ENCODE results near the gene PRIMA1. TPM values are rescaled to one million over a fixed set of nuclear protein-coding genes. Genes with fewer than 3 reads are reported as not detected.

Gene PRIMA1
- total and polyA plus RNA-seq, 4 donors: 0.38 to 8.9 (median 3.7) TPM

DNA sequence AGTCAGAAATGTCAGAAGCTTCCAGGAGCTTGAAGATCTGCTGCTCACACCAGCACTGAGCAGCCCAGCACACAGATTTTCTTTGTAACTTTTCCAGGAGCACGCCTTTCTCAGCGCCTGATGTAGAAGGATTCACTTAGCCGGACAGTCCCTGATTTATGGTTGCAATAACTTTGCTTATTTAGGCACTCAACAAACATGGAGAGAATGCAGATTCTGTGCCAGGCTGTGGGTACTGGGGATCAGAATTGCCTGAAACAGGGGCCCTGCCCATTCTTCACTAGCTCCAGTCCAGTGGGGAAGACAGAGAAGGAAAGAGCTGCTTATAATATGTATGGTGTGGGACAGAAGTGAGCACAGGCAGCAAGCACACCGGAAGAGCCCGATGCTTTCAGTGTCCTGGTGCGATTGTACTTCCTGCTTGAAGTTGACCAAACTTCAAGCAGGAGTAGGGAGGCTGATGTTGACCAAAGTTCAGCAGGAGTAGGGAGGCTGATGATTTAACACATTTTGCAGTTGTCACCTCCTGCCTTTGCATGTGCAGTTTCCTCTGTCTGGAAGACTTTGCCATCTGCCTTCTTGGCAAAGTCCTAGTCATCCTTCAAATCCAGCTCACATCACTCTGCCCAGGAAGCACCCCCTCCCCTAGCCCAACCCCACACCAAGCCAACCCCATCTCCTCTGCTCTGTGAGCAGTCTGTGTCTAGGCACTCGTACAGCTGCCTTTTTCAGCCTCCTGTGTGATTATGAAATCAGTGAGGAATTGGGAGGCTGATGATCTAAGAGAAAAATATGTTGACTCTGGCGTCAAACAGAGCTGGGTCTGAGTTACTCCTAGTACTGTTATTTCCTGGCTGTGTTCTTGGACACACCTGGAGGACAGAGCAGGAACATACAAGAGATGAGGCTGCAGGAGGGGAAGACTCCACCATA, 12.0 kb upstream of the PRIMA1 start:
- Histone ChIP-seq H3K27ac (ENCODE audit: low read depth in 1 of 2, low read length in 2 of 2) (peak overlapping the region in 1 of 2 donors; percentile 7), H3K4me1 (ENCODE audit: control insufficient read depth in 1 of 2, insufficient read depth in 2 of 2, low read length in 2 of 2) (no peaks in the 10 kb centered on the region), H3K9me3 (ENCODE audit: control insufficient read depth, low read length) (no peaks in the 10 kb centered on the region), H3K36me3 (ENCODE audit: control insufficient read depth in 1 of 2, insufficient read depth in 2 of 2, low read length in 1 of 2) (no peaks in the 10 kb centered on the region), H3K4me3 (ENCODE audit: low read length in 2 of 2) (no peak overlapping the region), H3K27me3 (ENCODE audit: control insufficient read depth in 1 of 2, insufficient read depth in 2 of 2, low read length in 1 of 2) (no peaks in the 10 kb centered on the region)
- 17 to 39% methylated on average over 8 of the region's 8 CpGs for WGBS, 2 donors
- DNase-seq (peak in 1 of 2 donors; percentile 73), ATAC-seq (ENCODE audit: low FRiP score) (peak; percentile 58)
- intact Hi-C loops (cut with DNase I): no loop called here

- no peaks in the 10 kb centered on the region for H3K9me3 ChIP-seq (ENCODE audit: control insufficient read depth, low read length)
- intact Hi-C loops (cut with DNase I): no loop called here
- no peak overlapping the region for H3K4me3 ChIP-seq (ENCODE audit: low read length in 2 of 2)
- 74 to 76% methylated on average over 4 of the region's 4 CpGs for WGBS, 2 donors
- no peak overlapping the region for H3K27ac ChIP-seq (ENCODE audit: low read depth in 1 of 2, low read length in 2 of 2)
- no peak for ATAC-seq (ENCODE audit: low FRiP score)
- H3K27me3 ChIP-seq (ENCODE audit: control insufficient read depth in 1 of 2, insufficient read depth in 2 of 2, low read length in 1 of 2): no peaks in the 10 kb centered on the region
- DNase-seq: peak in 1 of 2 donors; percentile 15
- no peaks in the 10 kb centered on the region for H3K4me1 ChIP-seq (ENCODE audit: control insufficient read depth in 1 of 2, insufficient read depth in 2 of 2, low read length in 2 of 2)
- no peaks in the 10 kb centered on the region for H3K36me3 ChIP-seq (ENCODE audit: control insufficient read depth in 1 of 2, insufficient read depth in 2 of 2, low read length in 1 of 2)
These were observed 11.3 kb upstream of the PRIMA1 start for GRCh38 chr14:93799617-93799988.

- Histone ChIP-seq H3K4me1 (ENCODE audit: control insufficient read depth in 1 of 2, insufficient read depth in 2 of 2, low read length in 2 of 2) (no peaks in the 10 kb centered on the region), H3K36me3 (ENCODE audit: control insufficient read depth in 1 of 2, insufficient read depth in 2 of 2, low read length in 1 of 2) (no peaks in the 10 kb centered on the region), H3K27me3 (ENCODE audit: control insufficient read depth in 1 of 2, insufficient read depth in 2 of 2, low read length in 1 of 2) (no peaks in the 10 kb centered on the region), H3K9me3 (ENCODE audit: control insufficient read depth, low read length) (no peaks in the 10 kb centered on the region), H3K27ac (ENCODE audit: low read depth in 1 of 2, low read length in 2 of 2) (no peak overlapping the region), H3K4me3 (ENCODE audit: low read length in 2 of 2) (no peak overlapping the region)
- ATAC-seq (ENCODE audit: low FRiP score) (no peak), DNase-seq (peak in 1 of 2 donors; percentile 23)
- WGBS, 2 donors: 76 to 80% methylated on average over 12 of the region's 12 CpGs
- intact Hi-C loops (cut with DNase I): no loop called here
These were observed 9.3 kb upstream of the PRIMA1 start for GRCh38 chr14:93797536-93797935.

- 82 to 89% methylated on average over 4 of the region's 4 CpGs for WGBS, 2 donors
- Histone ChIP-seq H3K27me3 (ENCODE audit: control insufficient read depth in 1 of 2, insufficient read depth in 2 of 2, low read length in 1 of 2) (no peaks in the 10 kb centered on the region), H3K9me3 (ENCODE audit: control insufficient read depth, low read length) (no peaks in the 10 kb centered on the region), H3K4me3 (ENCODE audit: low read length in 2 of 2) (no peak overlapping the region), H3K4me1 (ENCODE audit: control insufficient read depth in 1 of 2, insufficient read depth in 2 of 2, low read length in 2 of 2) (no peaks in the 10 kb centered on the region), H3K27ac (ENCODE audit: low read depth in 1 of 2, low read length in 2 of 2) (no peak overlapping the region), H3K36me3 (ENCODE audit: control insufficient read depth in 1 of 2, insufficient read depth in 2 of 2, low read length in 1 of 2) (no peaks in the 10 kb centered on the region)
- intact Hi-C loops (cut with DNase I): no loop called here
- DNase-seq (no peak), ATAC-seq (ENCODE audit: low FRiP score) (no peak)
These were observed 8.8 kb upstream of the PRIMA1 start for GRCh38 chr14:93797071-93797470.

GRCh38 chr14:93794756-93795155, 6.5 kb upstream of the PRIMA1 start:
- H3K27me3 ChIP-seq (ENCODE audit: control insufficient read depth in 1 of 2, insufficient read depth in 2 of 2, low read length in 1 of 2): no peaks in the 10 kb centered on the region
- H3K9me3 ChIP-seq (ENCODE audit: control insufficient read depth, low read length): no peaks in the 10 kb centered on the region
- H3K27ac ChIP-seq (ENCODE audit: low read depth in 1 of 2, low read length in 2 of 2): no peak overlapping the region
- ATAC-seq (ENCODE audit: low FRiP score) (no peak), DNase-seq (peak in 1 of 2 donors; percentile 2)
- H3K4me1 ChIP-seq (ENCODE audit: control insufficient read depth in 1 of 2, insufficient read depth in 2 of 2, low read length in 2 of 2): no peaks in the 10 kb centered on the region
- intact Hi-C loops (cut with DNase I): no loop called here
- H3K36me3 ChIP-seq (ENCODE audit: control insufficient read depth in 1 of 2, insufficient read depth in 2 of 2, low read length in 1 of 2): no peaks in the 10 kb centered on the region
- 91% methylated on average over 5 of the region's 5 CpGs for WGBS, 2 donors
- H3K4me3 ChIP-seq (ENCODE audit: low read length in 2 of 2): no peak overlapping the region

DNA sequence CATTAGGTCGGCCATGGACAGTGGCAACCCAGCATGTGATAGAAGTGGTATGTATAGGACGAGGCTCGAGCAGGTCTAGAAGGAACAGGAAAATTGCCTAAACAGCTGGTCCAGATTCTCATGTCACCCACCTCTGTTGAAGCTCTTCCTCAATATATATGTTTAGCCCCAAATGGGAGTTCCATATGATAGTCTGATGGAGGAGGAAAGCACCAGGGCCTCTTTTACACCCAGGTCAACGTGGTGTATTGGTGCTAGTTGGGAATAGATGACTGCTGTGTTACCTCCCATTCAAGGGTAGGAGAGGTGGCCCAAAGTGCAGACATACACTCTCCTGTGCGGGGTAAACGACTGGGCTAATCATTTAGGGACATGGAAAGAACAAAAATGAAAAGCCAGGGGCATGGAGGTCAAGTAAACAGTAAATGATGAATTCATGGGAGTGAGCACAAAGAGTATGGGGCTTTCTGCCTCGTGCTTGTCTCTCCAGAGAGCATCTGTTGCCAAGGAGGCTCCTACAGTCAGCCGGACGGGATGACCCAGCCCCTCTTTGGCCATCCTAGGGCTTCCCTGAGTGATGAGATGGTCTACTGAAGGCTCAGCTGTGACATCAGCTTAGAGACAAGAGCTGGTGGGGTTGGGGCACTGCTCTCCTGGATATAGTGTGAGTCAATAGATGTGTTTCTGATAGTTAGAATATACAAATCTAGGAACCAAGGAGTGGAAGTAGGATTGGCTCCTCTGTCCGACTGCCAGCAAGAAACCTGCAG, 5.5 kb upstream of the PRIMA1 start:
- no peak overlapping the region for H3K27ac ChIP-seq (ENCODE audit: low read depth in 1 of 2, low read length in 2 of 2)
- H3K9me3 ChIP-seq (ENCODE audit: control insufficient read depth, low read length): no peaks in the 10 kb centered on the region
- WGBS, 2 donors: 79 to 88% methylated on average over 10 of the region's 10 CpGs
- H3K36me3 ChIP-seq (ENCODE audit: control insufficient read depth in 1 of 2, insufficient read depth in 2 of 2, low read length in 1 of 2): no peaks in the 10 kb centered on the region
- no peaks in the 10 kb centered on the region for H3K4me1 ChIP-seq (ENCODE audit: control insufficient read depth in 1 of 2, insufficient read depth in 2 of 2, low read length in 2 of 2)
- H3K4me3 ChIP-seq (ENCODE audit: low read length in 2 of 2): no peak overlapping the region
- no peaks in the 10 kb centered on the region for H3K27me3 ChIP-seq (ENCODE audit: control insufficient read depth in 1 of 2, insufficient read depth in 2 of 2, low read length in 1 of 2)
- peak in 1 of 2 donors; percentile 52 for DNase-seq
- ATAC-seq (ENCODE audit: low FRiP score): no peak
- intact Hi-C loops (cut with DNase I): no loop called here

GRCh38 chr14:93792391-93792790, 4.1 kb upstream of the PRIMA1 start:
- Histone ChIP-seq H3K9me3 (ENCODE audit: control insufficient read depth, low read length) (no peaks in the 10 kb centered on the region), H3K4me1 (ENCODE audit: control insufficient read depth in 1 of 2, insufficient read depth in 2 of 2, low read length in 2 of 2) (no peaks in the 10 kb centered on the region), H3K4me3 (ENCODE audit: low read length in 2 of 2) (no peak overlapping the region), H3K36me3 (ENCODE audit: control insufficient read depth in 1 of 2, insufficient read depth in 2 of 2, low read length in 1 of 2) (no peaks in the 10 kb centered on the region), H3K27me3 (ENCODE audit: control insufficient read depth in 1 of 2, insufficient read depth in 2 of 2, low read length in 1 of 2) (no peaks in the 10 kb centered on the region), H3K27ac (ENCODE audit: low read depth in 1 of 2, low read length in 2 of 2) (no peak overlapping the region)
- ATAC-seq (ENCODE audit: low FRiP score) (no peak), DNase-seq (peak in 1 of 2 donors; percentile 3)
- WGBS, 2 donors: 91 to 95% methylated on average over 3 of the region's 3 CpGs
- intact Hi-C loops (cut with DNase I): no loop called here

DNA sequence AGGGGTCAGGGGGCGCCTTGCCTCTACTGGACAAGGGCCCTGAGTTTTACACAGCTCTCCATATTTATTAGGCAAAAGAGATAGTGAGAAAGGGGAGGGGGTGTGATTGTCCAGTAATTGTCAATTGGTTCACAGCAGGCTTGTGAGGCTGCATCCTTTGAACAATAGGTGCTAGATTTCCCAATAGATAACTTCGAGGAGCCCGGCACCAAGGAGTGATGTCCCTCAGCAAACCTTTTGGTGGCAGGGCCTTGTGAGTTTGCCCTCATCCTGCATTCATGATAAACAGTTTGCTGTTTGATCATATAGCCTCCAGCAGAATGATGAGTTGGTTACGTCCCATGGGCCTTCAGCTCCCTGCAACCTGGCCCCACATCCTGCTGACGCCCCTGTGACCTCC, 2.7 kb upstream of the PRIMA1 start:
- intact Hi-C loops (cut with DNase I): no loop called here
- no peaks in the 10 kb centered on the region for H3K36me3 ChIP-seq (ENCODE audit: control insufficient read depth in 1 of 2, insufficient read depth in 2 of 2, low read length in 1 of 2)
- H3K27me3 ChIP-seq (ENCODE audit: control insufficient read depth in 1 of 2, insufficient read depth in 2 of 2, low read length in 1 of 2): no peaks in the 10 kb centered on the region
- no peaks in the 10 kb centered on the region for H3K4me1 ChIP-seq (ENCODE audit: control insufficient read depth in 1 of 2, insufficient read depth in 2 of 2, low read length in 2 of 2)
- DNase-seq (peak in 1 of 2 donors; percentile 36), ATAC-seq (ENCODE audit: low FRiP score) (no peak)
- no peak overlapping the region for H3K4me3 ChIP-seq (ENCODE audit: low read length in 2 of 2)
- no peak overlapping the region for H3K27ac ChIP-seq (ENCODE audit: low read depth in 1 of 2, low read length in 2 of 2)
- H3K9me3 ChIP-seq (ENCODE audit: control insufficient read depth, low read length): no peaks in the 10 kb centered on the region
- 87 to 95% methylated on average over 5 of the region's 5 CpGs for WGBS, 2 donors

Measured in aorta (tissue), 5 donors.